ENCODE measurements around the gene ORC5.

The ORC5 gene

DNA sequence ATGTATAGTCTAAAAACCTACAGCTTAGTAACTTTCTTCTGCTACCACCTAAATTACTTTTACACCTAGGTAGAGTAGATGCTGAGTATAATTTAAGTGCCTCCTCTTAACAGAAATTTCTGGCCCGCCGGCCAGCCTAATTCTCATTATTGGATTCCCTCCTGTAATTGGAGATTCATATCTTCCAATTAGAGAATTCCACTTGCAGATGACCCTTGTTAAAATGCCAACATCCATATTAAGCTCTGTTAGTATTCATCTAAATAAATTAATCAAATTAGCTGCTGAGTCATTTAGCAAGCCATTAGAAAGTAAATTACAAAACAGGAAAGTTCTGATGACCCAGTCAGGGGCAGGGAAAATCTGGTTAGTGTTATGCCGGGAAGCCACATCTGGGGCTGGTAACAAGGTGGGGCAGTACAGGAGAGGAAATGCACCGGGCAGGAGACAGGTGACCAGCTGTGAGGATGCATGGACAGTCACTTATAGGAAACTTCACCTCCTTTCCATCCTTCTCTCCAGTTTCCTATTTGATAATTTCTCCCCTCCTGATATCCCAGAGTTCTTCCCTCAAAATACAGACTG lies 82.8 kb downstream of the ORC5 start:
- Mint-ChIP-seq H3K27ac (no peak overlapping the region), H3K4me1 (ENCODE audit: low read depth) (no peaks in the 10 kb centered on the region), H3K36me3 (peaks cover 39% of the 10 kb centered on the region), H3K9me3 (ENCODE audit: low read depth) (peaks cover 10% of the 10 kb centered on the region), H3K4me3 (no peak overlapping the region), H3K27me3 (no peaks in the 10 kb centered on the region)

DNA sequence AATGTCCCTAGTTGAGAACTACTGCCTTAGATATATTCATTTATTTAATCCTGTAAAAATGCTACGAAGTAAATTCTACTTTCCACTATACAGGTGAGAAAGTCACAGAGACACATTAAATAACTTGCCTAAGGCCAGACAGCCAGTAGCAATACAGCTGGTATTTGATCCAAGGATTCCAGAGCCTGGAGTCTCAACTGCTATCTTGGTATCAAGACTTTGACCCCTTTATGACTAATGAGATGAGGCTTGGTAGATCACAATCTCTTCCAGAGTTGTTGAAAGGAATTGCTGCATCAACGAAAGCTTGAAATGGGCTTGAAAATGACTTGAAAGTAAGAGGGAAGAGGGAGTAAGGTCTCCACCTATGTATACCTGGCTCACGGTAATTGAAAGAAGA lies 83.3 kb downstream of the ORC5 start:
- no peak overlapping the region for H3K27ac Mint-ChIP-seq
- H3K9me3 Mint-ChIP-seq (ENCODE audit: low read depth), result peaks cover 10% of the 10 kb centered on the region
- H3K27me3 Mint-ChIP-seq, result no peaks in the 10 kb centered on the region
- H3K4me3 Mint-ChIP-seq, result no peak overlapping the region
- peaks cover 37% of the 10 kb centered on the region for H3K36me3 Mint-ChIP-seq
- H3K4me1 Mint-ChIP-seq (ENCODE audit: low read depth), result no peaks in the 10 kb centered on the region

DNA sequence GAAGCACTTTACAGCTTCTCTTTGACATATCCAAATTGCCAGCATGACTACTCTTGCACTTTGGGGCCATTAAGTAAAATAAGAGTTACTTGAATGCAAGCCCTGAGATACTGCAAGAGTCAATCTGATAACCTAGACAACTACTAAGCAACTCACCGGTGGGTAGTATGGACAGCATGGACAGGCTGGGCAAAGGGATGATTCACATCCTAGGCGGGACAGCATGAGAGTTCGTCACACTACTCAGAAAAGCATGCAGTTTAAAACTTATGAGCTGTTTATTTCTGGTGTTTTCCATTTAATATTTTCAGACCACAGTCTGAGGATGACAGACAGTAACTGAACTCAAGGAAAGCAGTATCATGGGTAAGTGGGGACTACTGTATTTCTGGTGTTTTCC lies 84.0 kb downstream of the ORC5 start:
- Mint-ChIP-seq H3K27me3 (peaks cover under 1% of the 10 kb centered on the region), H3K9me3 (ENCODE audit: low read depth) (peaks cover 10% of the 10 kb centered on the region), H3K36me3 (peaks cover 33% of the 10 kb centered on the region), H3K4me1 (ENCODE audit: low read depth) (no peaks in the 10 kb centered on the region), H3K27ac (no peak overlapping the region), H3K4me3 (no peak overlapping the region)

DNA sequence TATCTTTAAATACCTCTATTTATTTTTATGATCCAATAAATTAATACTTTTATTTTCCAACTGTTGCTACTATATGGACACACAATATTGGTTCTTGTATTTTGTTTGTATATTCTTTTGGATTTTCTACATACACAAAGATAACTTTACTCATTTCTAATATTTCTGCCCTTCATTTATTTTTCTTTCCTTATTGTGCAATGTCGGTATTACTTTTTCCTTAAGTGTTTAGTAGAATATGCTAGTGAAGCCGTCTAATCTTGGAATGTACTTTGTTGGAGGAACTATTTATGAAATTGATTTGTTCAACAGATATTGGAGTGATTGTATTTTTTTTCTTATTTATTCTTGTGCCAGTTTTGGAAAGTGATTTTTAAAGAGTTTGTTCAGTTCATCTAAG lies 94.0 kb downstream of the ORC5 start:
- H3K36me3 Mint-ChIP-seq, result no peaks in the 10 kb centered on the region
- H3K4me3 Mint-ChIP-seq, result no peak overlapping the region
- no peaks in the 10 kb centered on the region for H3K4me1 Mint-ChIP-seq (ENCODE audit: low read depth)
- no peak overlapping the region for H3K27ac Mint-ChIP-seq
- H3K27me3 Mint-ChIP-seq, result peaks cover 2% of the 10 kb centered on the region
- H3K9me3 Mint-ChIP-seq (ENCODE audit: low read depth), result no peaks in the 10 kb centered on the region

DNA sequence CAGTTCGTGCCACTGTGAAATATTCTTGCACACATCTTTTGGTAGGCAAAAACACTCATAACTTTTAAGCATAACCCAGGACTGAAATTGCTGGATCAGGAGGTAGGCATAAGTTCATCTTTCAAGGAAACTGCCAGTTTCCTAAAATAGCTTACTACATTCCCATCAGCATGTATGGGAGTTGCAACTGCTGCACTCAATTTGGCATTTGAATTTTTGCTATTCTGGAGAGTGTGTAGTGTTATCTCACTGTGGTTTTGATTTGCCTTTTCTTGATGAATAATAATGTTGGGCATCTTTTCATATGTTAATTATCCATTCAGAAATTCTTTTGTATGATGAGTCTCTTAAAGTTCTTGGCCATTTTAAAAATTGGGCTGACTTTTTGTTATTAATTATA lies 95.2 kb downstream of the ORC5 start:
- Mint-ChIP-seq H3K4me1 (ENCODE audit: low read depth) (no peaks in the 10 kb centered on the region), H3K36me3 (no peaks in the 10 kb centered on the region), H3K27ac (no peak overlapping the region), H3K9me3 (ENCODE audit: low read depth) (no peaks in the 10 kb centered on the region), H3K27me3 (peaks cover 2% of the 10 kb centered on the region), H3K4me3 (no peak overlapping the region)

DNA sequence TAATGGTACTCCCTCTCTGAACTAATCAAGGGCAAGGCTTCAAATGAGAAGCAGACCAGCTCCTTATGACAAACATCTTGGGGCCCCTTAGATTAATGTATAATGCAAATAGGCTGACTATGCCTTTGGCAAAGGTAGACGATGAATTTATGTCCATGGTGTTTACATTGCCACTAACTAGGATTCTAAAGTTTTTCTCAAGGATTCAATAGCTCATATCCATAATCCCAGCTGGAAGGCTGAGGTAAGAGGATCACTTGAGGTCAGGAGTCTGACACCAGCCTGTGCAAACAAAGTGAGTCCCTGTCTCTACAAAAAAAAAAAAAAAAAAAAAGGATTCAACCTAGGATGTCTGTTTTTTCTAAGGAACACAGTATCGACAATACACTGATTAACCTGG lies 96.5 kb downstream of the ORC5 start:
- no peaks in the 10 kb centered on the region for H3K4me1 Mint-ChIP-seq (ENCODE audit: low read depth)
- H3K4me3 Mint-ChIP-seq, result no peak overlapping the region
- no peaks in the 10 kb centered on the region for H3K9me3 Mint-ChIP-seq (ENCODE audit: low read depth)
- no peaks in the 10 kb centered on the region for H3K36me3 Mint-ChIP-seq
- H3K27me3 Mint-ChIP-seq, result peaks cover 2% of the 10 kb centered on the region
- no peak overlapping the region for H3K27ac Mint-ChIP-seq

DNA sequence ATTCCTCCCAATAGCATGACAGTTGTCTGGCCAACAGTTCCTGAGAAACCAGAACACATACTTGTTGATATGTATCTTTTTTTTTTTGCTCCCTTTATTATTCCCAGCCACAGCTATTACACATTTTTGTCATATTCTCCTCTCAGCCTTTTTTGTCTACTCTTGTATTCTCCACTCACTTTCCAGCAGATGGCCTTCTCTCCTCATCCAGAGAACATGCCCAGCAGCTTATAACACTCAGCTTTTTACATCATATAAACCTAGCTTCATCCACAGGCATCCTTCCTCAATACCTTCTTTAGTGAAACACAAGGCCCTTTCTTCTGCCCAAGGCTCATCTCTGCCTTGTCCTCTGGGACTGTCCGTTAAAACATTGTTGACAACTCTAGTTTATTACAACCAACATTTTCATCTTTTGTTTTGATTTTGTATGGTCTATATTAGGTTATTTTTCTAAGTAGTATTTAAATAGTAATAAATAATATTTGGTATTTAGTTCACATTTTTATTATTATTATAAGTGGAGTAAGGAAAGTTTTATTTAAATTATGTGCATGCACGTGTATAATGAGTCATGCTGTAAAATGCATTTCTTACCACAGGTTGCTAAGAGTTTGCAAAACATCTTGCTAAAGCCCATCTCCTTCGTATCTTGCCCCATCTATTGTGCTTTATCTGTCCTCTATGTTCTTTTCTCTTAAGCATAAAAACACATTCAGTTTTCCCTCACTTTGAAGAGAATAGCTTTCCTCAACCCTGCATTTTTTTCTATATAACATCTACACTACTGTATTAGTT lies 101.5 kb downstream of the ORC5 start:
- no peaks in the 10 kb centered on the region for H3K4me1 Mint-ChIP-seq (ENCODE audit: low read depth)

DNA sequence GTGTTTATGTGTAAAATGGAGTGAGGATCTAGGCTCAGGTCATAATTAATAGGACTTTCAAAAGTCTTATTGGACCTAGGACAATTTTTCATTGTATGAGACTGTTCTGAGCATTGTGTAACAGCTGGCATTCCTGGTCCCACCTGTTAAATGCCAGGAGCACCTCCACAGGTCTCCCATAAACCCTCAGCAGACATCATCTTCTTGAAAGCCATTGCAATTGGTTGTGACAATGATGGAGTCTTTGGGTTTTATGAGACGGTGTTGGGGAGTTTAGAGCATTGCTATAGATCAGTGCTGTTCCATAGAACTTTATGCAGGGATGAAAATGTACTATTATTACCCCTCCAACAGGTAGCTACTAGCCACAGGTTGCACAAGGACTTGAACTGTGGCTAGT lies 108.9 kb downstream of the ORC5 start:
- no peaks in the 10 kb centered on the region for H3K9me3 Mint-ChIP-seq (ENCODE audit: low read depth)
- H3K4me1 Mint-ChIP-seq (ENCODE audit: low read depth), result no peaks in the 10 kb centered on the region
- H3K4me3 Mint-ChIP-seq, result no peak overlapping the region
- H3K27me3 Mint-ChIP-seq, result peaks cover 2% of the 10 kb centered on the region
- no peaks in the 10 kb centered on the region for H3K36me3 Mint-ChIP-seq
- no peak overlapping the region for H3K27ac Mint-ChIP-seq

More for the DNA sequence above, 101.5 kb downstream of the ORC5 start:
- H3K27ac Mint-ChIP-seq, result no peak overlapping the region
- no peaks in the 10 kb centered on the region for H3K36me3 Mint-ChIP-seq
- no peaks in the 10 kb centered on the region for H3K9me3 Mint-ChIP-seq (ENCODE audit: low read depth)
- H3K27me3 Mint-ChIP-seq, result peaks cover 2% of the 10 kb centered on the region
- no peak overlapping the region for H3K4me3 Mint-ChIP-seq

DNA sequence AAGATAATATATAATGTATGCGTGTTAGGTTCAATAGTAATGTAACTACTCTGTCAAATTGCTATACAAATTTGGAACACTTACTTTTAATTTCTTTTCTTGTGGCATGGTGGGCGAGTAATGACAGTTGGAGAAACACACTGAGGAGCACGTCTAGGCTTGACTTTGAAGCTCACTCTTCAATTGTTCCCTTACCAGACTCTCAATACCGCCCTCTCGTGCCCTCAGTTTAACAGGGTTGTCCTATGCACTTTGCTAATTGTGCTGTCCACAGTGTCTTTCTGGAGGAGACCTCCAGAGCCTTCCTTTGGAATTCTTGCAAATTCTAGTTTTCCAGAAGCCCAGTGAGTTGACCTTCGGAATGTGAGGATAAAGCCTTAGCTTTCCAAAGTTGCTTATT lies 111.1 kb downstream of the ORC5 start:
- H3K27me3 Mint-ChIP-seq, result peaks cover 7% of the 10 kb centered on the region
- H3K9me3 Mint-ChIP-seq (ENCODE audit: low read depth), result no peaks in the 10 kb centered on the region
- no peak overlapping the region for H3K27ac Mint-ChIP-seq
- H3K4me3 Mint-ChIP-seq, result no peak overlapping the region
- no peaks in the 10 kb centered on the region for H3K36me3 Mint-ChIP-seq
- H3K4me1 Mint-ChIP-seq (ENCODE audit: low read depth), result no peaks in the 10 kb centered on the region

DNA sequence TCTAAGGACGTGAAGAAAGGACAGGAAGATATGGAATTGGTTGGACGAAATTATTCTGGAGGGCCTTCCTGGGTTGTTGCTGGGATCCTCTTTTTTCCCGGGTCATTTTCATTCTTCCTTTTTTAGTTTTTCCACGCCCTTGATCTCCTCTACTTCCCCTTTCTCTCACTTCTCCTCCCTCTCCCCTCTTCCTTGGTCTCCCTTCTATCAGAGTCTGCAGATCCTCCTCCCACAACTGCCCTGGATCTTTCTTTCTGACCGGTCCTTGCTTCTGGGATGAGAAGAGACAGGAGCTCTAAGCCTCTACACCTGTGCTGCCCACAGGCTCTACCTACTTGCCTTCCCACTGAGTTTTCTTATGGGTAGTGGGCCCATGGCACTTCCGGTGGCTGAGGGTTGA lies 114.7 kb downstream of the ORC5 start:
- no peaks in the 10 kb centered on the region for H3K4me1 Mint-ChIP-seq (ENCODE audit: low read depth)
- H3K9me3 Mint-ChIP-seq (ENCODE audit: low read depth), result no peaks in the 10 kb centered on the region
- peaks cover 17% of the 10 kb centered on the region for H3K27me3 Mint-ChIP-seq
- no peak overlapping the region for H3K4me3 Mint-ChIP-seq
- no peak overlapping the region for H3K27ac Mint-ChIP-seq
- H3K36me3 Mint-ChIP-seq, result no peaks in the 10 kb centered on the region

DNA sequence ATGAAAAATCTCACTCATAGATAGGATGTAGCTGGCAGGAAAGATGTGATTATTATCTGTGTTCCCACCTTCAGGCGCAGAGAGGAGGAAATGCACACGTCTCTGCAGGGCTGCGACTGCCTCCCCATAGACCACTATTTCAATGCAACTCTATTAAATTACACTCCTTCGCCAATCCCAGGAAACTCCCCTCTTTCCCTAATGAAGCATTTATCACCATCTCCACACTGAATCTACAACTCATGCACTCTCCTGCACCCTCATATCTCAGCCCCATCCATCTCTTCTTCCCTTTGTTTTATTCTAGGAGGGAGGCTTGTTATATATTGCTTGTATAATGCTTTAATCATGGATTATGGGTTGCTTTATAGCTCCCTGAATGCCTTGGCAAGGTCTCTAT lies 116.6 kb downstream of the ORC5 start:
- no peaks in the 10 kb centered on the region for H3K9me3 Mint-ChIP-seq (ENCODE audit: low read depth)
- H3K27me3 Mint-ChIP-seq, result peaks cover 17% of the 10 kb centered on the region
- no peaks in the 10 kb centered on the region for H3K4me1 Mint-ChIP-seq (ENCODE audit: low read depth)
- H3K27ac Mint-ChIP-seq, result no peak overlapping the region
- no peak overlapping the region for H3K4me3 Mint-ChIP-seq
- H3K36me3 Mint-ChIP-seq, result no peaks in the 10 kb centered on the region

DNA sequence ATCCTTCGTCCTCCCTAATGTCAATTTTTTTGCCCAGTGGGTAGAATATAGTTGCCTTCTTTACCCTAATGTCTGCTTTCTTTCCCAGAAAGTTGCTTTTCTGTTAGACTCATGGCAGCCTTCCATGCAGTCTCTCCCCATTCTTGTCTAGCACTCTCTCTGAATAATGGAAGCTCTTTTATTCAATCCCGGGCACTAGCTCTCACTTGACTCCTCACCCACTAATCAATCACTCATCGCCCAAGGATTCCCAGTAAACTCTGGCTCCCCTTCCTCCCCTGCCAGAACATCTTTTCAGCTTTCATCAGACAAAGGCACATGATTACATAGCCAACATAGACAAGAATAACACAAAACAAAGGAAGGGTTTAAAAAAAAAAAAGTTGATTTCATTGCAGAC lies 118.2 kb downstream of the ORC5 start:
- Mint-ChIP-seq H3K4me1 (ENCODE audit: low read depth) (no peaks in the 10 kb centered on the region), H3K9me3 (ENCODE audit: low read depth) (no peaks in the 10 kb centered on the region), H3K36me3 (no peaks in the 10 kb centered on the region), H3K27me3 (peaks cover 16% of the 10 kb centered on the region), H3K27ac (no peak overlapping the region), H3K4me3 (no peak overlapping the region)

DNA sequence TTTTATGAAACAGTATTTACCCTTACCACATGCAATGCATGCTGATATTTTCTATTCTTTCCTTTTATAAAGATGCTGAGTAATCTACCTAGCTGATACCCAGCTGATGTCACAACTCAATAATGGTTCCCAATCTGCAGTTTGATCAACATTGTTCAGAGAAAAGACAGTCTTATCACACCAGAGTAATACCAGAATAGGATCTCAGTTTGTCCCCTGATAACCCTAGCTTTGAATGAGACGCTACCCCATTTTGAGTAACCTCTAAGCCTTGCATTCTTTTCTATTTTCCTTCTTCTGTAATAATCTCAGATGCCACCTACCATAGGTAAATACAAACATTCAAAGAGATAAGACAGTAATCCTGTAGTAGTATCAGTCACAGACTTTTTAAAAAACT lies 118.8 kb downstream of the ORC5 start:
- peaks cover 16% of the 10 kb centered on the region for H3K27me3 Mint-ChIP-seq
- H3K4me3 Mint-ChIP-seq, result no peak overlapping the region
- H3K36me3 Mint-ChIP-seq, result no peaks in the 10 kb centered on the region
- H3K4me1 Mint-ChIP-seq (ENCODE audit: low read depth), result no peaks in the 10 kb centered on the region
- H3K27ac Mint-ChIP-seq, result no peak overlapping the region
- H3K9me3 Mint-ChIP-seq (ENCODE audit: low read depth), result no peaks in the 10 kb centered on the region

Data from activated naive CD8-positive, alpha-beta T cell (primary cell).